Thyroid gland (tissue), 4 donors: ENCODE results near the gene E2F6. TPM values are rescaled to one million over a fixed set of nuclear protein-coding genes. Genes with fewer than 3 reads are reported as not detected.
A peak's percentile ranks its signal among the peaks of the same experiment; 100 is the strongest.

ENCODE experiments used
- DNase-seq, 2 donors: peaks; one replicate each; pipeline ENCODE4 v3.0.0-alpha.2; 2019
- H3K27ac ChIP-seq, 3 donors: fragments of 200-600 bp; sonication (generic); 1 replicate in 2 of 3; 2 replicates in 1 of 3; pipeline ENCODE4 v1.5.1; 2016 to 2019; ENCODE audit warnings: mild to moderate bottlenecking in 1 of 3, moderate library complexity in 1 of 3
- H3K27me3 ChIP-seq: fragments of 200-600 bp; sonication (generic); one replicate; pipeline ENCODE4 v1.5.1; 2019
- H3K36me3 ChIP-seq, 2 donors: fragments of 200-600 bp; sonication (generic); one replicate each; pipeline ENCODE4 v1.5.1; 2016 to 2019
- H3K4me1 ChIP-seq, 2 donors: fragments of 200-600 bp; sonication (generic); one replicate each; pipeline ENCODE4 v1.5.1; 2017 to 2019
- H3K4me3 ChIP-seq, 3 donors: fragments of 200-600 bp; sonication (generic); replicated peaks in 1 of 3; 1 replicate in 2 of 3; 2 replicates in 1 of 3; pipeline ENCODE4 v1.5.1; 2016; ENCODE audit warnings: mild to moderate bottlenecking in 1 of 3
- H3K9me3 ChIP-seq: fragments of 200-600 bp; sonication (generic); one replicate; pipeline ENCODE4 v1.5.1; 2017
- CTCF ChIP-seq, 6 experiments: fragments of 200-600 bp in 3 of 6; fragments of 450-650 bp in 3 of 6; sonication (generic) in 3 of 6; IDR thresholded peaks; one replicate each; pipeline ENCODE4 v1.5.1; 2016 to 2019; ENCODE audit warnings: antibody characterized with exemption in 6 of 6, mild to moderate bottlenecking in 2 of 6, inconsistent platforms in 1 of 6, moderate library complexity in 1 of 6
- POLR2A ChIP-seq, 2 donors: fragments of 450-650 bp; IDR thresholded peaks; one replicate each; pipeline ENCODE4 v1.6.1; 2017; ENCODE audit warnings: antibody characterized with exemption in 2 of 2, mild to moderate bottlenecking in 2 of 2, moderate library complexity in 1 of 2
- WGBS, 2 donors: methylation state at CpG; one replicate each; pipeline ENCODE4 v1.1.5; 2017; 5-methylcytosine and 5-hydroxymethylcytosine counted together
- intact Hi-C: fragments of 100-400 bp; cut with DNase I; formaldehyde crosslinking; loops from one replicate; pipeline ENCODE4 v1.15.1; 2023
- total RNA-seq, 4 donors: library from RNA; depleted of rRNA; stranded (reverse); fragments of >200 nt; gene quantifications; one replicate each; pipeline ENCODE4 v1.2.3, GENCODE V29; 2016

The E2F6 gene
- total RNA-seq, 4 donors from 2014 or later: 15.7 to 26.2 (median 21.2) TPM

- 38 to 42% methylated on average over 5 of the region's 5 CpGs for WGBS, 2 donors
- H3K27ac ChIP-seq: no peak overlapping the region
- H3K36me3 ChIP-seq: no peaks in the 10 kb centered on the region
- H3K4me3 ChIP-seq: no peak overlapping the region
- no peaks in the 10 kb centered on the region for H3K27me3 ChIP-seq
- no peak for TF ChIP-seq CTCF (IDR thresholded peaks at IDR 0.05)
- TF ChIP-seq POLR2A (IDR thresholded peaks at IDR 0.05): no peak
- H3K9me3 ChIP-seq: no peaks in the 10 kb centered on the region
- no peaks in the 10 kb centered on the region for H3K4me1 ChIP-seq
- DNase-seq: peak; percentile 80 to 87
- intact Hi-C loops: no loop called here
Measured at GRCh38 chr2:11430729-11431128, 35.2 kb downstream of the E2F6 start.

GRCh38 chr2:11427224-11427623 lies 38.7 kb downstream of the E2F6 start:
- no peak for TF ChIP-seq CTCF (IDR thresholded peaks at IDR 0.05)
- no peak for TF ChIP-seq POLR2A (IDR thresholded peaks at IDR 0.05)
- Histone ChIP-seq H3K4me1 (no peaks in the 10 kb centered on the region), H3K36me3 (no peaks in the 10 kb centered on the region), H3K27ac (no peak overlapping the region), H3K27me3 (no peaks in the 10 kb centered on the region), H3K4me3 (no peak overlapping the region), H3K9me3 (no peaks in the 10 kb centered on the region)
- intact Hi-C loops: no loop called here
- no peak for DNase-seq

GRCh38 chr2:11422901-11423435 lies 43.0 kb downstream of the E2F6 start:
- no peaks in the 10 kb centered on the region for H3K36me3 ChIP-seq
- TF ChIP-seq POLR2A (IDR thresholded peaks at IDR 0.05) (no peak), CTCF (IDR thresholded peaks at IDR 0.05) (no peak)
- intact Hi-C loops: no loop called here
- no peaks in the 10 kb centered on the region for H3K27me3 ChIP-seq
- 93% methylated on average over 4 of the region's 4 CpGs for WGBS, 2 donors
- no peak for DNase-seq
- H3K4me3 ChIP-seq: no peak overlapping the region
- no peaks in the 10 kb centered on the region for H3K9me3 ChIP-seq
- no peaks in the 10 kb centered on the region for H3K4me1 ChIP-seq
- H3K27ac ChIP-seq: no peak overlapping the region

GRCh38 chr2:11422491-11422865 lies 43.5 kb downstream of the E2F6 start:
- Histone ChIP-seq H3K9me3 (no peaks in the 10 kb centered on the region), H3K4me3 (no peak overlapping the region), H3K27ac (no peak overlapping the region), H3K36me3 (no peaks in the 10 kb centered on the region), H3K4me1 (no peaks in the 10 kb centered on the region), H3K27me3 (no peaks in the 10 kb centered on the region)
- intact Hi-C loops: no loop called here
- WGBS, 2 donors: 91 to 92% methylated on average over 5 of the region's 5 CpGs
- DNase-seq: no peak
- TF ChIP-seq POLR2A (IDR thresholded peaks at IDR 0.05) (no peak), CTCF (IDR thresholded peaks at IDR 0.05) (no peak)

- DNase-seq: no peak
- H3K27ac ChIP-seq: no peak overlapping the region
- H3K36me3 ChIP-seq: no peaks in the 10 kb centered on the region
- TF ChIP-seq POLR2A (IDR thresholded peaks at IDR 0.05): no peak
- no peak for TF ChIP-seq CTCF (IDR thresholded peaks at IDR 0.05)
- H3K9me3 ChIP-seq: no peaks in the 10 kb centered on the region
- H3K4me3 ChIP-seq: no peak overlapping the region
- no peaks in the 10 kb centered on the region for H3K4me1 ChIP-seq
- no peaks in the 10 kb centered on the region for H3K27me3 ChIP-seq
- 54 to 60% methylated on average over 7 of the region's 7 CpGs for WGBS, 2 donors
- intact Hi-C loops: no loop called here
Measured at GRCh38 chr2:11421863-11422490, 44.0 kb downstream of the E2F6 start.
